ENCODE measurements around the gene PLXDC1.

The PLXDC1 gene

DNA sequence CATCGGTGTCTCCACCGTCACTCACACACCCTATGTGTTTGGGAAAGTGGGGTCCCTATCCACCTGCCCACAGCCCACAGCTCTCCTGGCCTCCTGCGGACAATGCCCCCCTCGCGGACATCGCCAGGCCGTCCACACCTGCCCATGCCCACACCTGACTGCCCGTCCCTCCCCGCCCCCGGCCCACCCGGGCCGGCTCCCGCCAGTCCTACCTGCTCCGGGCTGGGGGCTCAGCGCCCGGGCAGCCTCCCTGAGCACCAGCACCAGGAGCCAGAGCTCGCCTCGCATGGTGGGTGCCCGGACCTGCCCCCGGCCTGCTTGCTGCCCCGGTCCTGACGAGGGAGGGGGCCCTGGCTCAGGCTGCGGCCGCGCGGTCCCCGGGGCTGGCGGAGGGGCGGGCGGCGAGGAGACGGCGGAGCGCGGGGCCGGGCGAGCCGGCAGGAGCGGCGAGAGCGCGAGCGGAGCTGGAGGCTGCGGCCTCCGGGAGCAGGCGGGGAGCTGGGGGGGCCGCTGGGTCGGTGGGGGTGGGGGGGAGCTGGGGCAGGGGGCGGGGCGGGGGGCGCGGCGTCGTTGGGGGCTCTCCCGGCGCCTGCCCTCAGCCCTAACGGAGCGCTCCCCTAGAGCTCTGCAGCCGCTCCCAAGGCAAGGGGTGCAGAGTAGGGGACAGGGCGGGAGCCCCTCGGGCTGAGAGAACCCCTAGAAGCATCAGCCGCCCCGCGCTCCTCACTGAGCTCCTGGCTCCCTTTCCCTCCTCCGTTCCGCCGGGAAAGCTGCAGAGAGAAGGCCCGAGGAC is at the start of gene PLXDC1:
Gene PLXDC1, minus strand, starts transcription at position 488 of the 793 bp plus-strand sequence. Its CDS starts 200 bp downstream, at position 288.
- Mint-ChIP-seq H3K9me3 (peaks cover 0 to 3% of the 10 kb centered on the region in 2 donors), H3K27me3 (peaks cover 53 to 58% of the 10 kb centered on the region in 2 donors), H3K36me3 (peaks cover 7 to 11% of the 10 kb centered on the region in 2 donors), H3K4me1 (peaks cover 31 to 40% of the 10 kb centered on the region in 2 donors), H3K27ac (peak within 1 kb of the TSS; percentile 84), H3K4me3 (peak within 1 kb of the TSS; percentile 96 to 98)
- ATAC-seq (replicated peaks), result no peak
- no peak for DNase-seq

DNA sequence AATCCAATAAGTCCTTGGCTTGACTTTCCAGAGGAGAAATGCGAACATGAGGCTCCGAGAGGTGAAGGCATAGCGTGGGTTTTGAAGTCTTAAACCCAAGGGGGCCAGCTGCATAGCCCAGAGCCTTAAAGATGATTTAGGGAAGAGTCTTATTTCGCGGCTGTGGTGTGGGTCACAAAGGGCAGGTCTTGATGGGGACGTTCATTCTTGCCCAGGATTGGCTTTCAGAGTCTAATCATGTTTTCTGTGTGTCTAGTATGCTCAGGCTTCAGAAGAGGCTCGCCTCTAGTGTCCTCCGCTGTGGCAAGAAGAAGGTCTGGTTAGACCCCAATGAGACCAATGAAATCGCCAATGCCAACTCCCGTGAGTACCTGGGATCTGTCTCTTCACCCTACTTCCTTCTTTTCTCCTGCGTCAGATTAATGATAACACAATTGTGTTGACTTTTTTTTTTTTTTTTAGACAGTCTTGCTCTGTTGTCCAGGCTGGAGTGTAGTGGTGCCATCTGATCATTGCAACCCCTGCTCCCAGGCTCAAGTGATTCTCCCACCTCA is 49.6 kb upstream of the PLXDC1 start:
- Mint-ChIP-seq H3K36me3 (peaks cover 37 to 54% of the 10 kb centered on the region in 2 donors), H3K27ac (peak overlapping the region; percentile 100), H3K4me3 (peak overlapping the region; percentile 89 to 97), H3K9me3 (no peaks in the 10 kb centered on the region), H3K27me3 (no peaks in the 10 kb centered on the region), H3K4me1 (peaks cover 38 to 64% of the 10 kb centered on the region in 2 donors)
- no peak for ATAC-seq (replicated peaks)
- no peak for DNase-seq

DNA sequence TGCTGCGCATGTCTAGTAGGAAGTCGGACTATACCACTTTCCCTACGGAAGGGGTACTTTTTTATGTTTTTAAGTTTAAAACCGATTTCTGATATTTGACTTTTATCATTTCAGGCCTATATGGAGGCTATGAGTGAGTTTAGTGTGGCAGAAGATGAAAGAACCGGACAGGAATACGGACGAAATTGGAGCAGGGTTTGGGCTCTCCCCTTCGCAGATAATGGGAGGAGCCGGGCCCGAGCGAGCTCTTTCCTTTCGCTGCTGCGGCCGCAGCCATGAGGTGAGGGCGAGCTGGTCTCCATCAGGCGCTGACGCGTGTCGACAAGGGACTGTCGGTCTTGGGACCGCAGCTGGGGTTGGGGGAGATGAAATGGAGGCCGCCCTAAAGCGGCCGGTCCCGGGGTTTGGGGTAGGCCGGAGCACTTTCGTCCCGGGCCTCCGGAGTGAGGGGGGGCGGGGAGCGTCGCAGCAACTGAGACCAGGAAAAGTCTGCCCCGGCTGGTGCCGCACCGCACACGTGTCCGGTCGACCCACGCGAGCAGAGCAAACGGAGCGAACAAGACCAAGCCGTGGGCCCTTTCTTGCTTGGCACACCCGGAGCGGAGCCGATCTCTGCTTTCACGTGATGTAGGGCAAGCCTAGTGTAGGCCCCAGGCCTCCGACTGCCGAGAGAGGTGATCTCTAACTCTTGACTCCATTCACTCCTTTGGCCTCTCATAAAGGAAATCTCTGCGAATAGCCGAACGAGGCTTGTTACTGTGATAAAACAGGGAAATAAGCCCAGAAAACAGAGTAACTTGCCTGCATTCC is 48.8 kb upstream of the PLXDC1 start, which contains the start of gene RPL19:
Gene RPL19, plus strand, starts transcription at position 214 of the 810 bp plus-strand sequence. Its CDS starts 62 bp downstream, at position 276.
- Mint-ChIP-seq H3K27me3 (no peaks in the 10 kb centered on the region), H3K4me3 (peak within 1 kb of the TSS; percentile 89 to 97), H3K27ac (peak within 1 kb of the TSS; percentile 100), H3K4me1 (peaks cover 45 to 71% of the 10 kb centered on the region in 2 donors), H3K9me3 (no peaks in the 10 kb centered on the region), H3K36me3 (peaks cover 39 to 54% of the 10 kb centered on the region in 2 donors)
- ATAC-seq (replicated peaks), result peak; percentile 66 to 76
- DNase-seq, result peak; percentile 67

DNA sequence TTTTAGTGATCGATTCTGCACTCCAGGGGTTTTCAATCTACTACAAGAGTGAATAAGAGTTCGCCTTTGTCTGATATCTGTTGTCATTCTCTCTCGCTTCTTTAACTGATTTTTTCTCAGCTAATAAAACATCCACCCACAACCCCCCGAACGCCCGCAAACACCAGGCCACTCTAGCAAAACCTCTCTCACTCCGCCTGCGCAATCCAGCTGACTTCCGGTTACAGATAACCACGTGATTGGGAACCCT is 48.3 kb upstream of the PLXDC1 start:
- Mint-ChIP-seq H3K27ac (peak overlapping the region; percentile 100), H3K4me3 (peak overlapping the region; percentile 89 to 97), H3K4me1 (peaks cover 45 to 75% of the 10 kb centered on the region in 2 donors), H3K27me3 (no peaks in the 10 kb centered on the region), H3K36me3 (peaks cover 36 to 50% of the 10 kb centered on the region in 2 donors), H3K9me3 (no peaks in the 10 kb centered on the region)
- ATAC-seq (replicated peaks) (peak; percentile 60 to 71), DNase-seq (peak; percentile 81)

DNA sequence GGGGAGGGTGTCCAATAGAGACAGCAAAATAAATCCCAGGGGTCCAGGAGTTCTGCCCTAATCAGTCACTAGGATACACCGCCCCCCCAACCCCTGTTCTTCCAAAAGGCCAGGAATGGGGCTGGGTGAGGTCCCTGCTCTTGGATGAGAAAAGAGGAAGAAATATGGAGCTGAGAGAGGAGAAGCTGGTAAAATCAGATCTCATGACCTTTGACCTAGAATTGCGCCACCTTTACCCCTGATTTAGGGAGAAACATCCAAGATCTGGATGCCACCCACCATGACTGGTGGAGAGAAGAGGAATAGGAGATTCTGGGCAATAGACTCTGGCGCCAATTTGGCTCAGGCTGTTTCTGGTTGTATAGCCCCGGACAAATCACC is 46.7 kb upstream of the PLXDC1 start:
- H3K4me3 Mint-ChIP-seq, result peak overlapping the region; percentile 89 to 97
- H3K9me3 Mint-ChIP-seq, result no peaks in the 10 kb centered on the region
- no peaks in the 10 kb centered on the region for H3K27me3 Mint-ChIP-seq
- peaks cover 31 to 43% of the 10 kb centered on the region in 2 donors for H3K36me3 Mint-ChIP-seq
- ATAC-seq (replicated peaks) (no peak), DNase-seq (no peak)
- H3K4me1 Mint-ChIP-seq, result peaks cover 40 to 68% of the 10 kb centered on the region in 2 donors
- peak overlapping the region; percentile 82 for H3K27ac Mint-ChIP-seq

DNA sequence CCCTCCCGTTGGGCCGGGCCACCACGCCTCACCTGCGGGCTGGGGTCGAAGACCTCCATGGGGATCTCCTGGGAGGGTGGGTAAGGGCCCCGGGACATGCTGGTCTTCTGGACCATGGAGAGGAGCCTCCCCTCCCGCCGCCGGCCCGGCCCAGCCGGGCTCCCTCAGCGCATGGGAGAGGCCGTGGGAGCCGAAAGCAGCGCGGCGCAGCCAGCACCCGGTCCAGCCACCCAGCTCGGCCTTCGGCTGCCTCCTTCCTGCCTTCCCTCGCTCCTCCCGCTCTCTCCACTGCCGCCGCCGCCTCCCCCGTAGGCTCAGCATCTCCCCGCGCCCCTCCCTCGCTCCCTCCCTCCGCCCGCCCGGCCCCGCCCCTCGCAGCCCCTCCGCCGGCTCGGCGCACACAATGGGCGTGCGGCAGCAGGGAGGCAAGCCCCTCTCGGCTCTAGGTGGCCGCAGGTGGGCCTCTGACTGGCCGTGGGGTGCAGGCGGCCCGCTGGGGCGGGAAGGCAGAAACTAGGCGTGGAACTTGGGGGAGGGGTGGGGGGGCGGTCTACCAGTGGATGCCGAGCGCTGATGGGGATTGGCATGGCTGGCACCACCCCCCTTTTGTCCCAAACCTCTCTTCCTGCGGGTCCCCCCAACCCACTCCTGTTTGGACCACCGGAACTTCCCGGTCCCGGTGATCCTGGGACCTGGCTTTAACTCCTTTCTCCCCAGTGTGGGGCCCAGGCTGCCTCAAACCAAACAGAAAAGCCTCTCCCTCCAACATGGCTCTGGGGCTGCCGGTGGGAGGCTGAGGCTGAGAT is 46.1 kb upstream of the PLXDC1 start, which contains the start of gene CACNB1:
Gene CACNB1, minus strand, starts transcription at position 290 of the 806 bp plus-strand sequence. Its CDS starts 174 bp downstream, at position 116.
- Mint-ChIP-seq H3K9me3 (no peaks in the 10 kb centered on the region), H3K4me3 (peak within 1 kb of the TSS; percentile 89 to 97), H3K27ac (peak within 1 kb of the TSS; percentile 82), H3K27me3 (no peaks in the 10 kb centered on the region), H3K4me1 (peaks cover 37 to 63% of the 10 kb centered on the region in 2 donors), H3K36me3 (peaks cover 32 to 45% of the 10 kb centered on the region in 2 donors)
- DNase-seq, result peak; percentile 34
- ATAC-seq (replicated peaks), result peak; percentile 41 to 43

DNA sequence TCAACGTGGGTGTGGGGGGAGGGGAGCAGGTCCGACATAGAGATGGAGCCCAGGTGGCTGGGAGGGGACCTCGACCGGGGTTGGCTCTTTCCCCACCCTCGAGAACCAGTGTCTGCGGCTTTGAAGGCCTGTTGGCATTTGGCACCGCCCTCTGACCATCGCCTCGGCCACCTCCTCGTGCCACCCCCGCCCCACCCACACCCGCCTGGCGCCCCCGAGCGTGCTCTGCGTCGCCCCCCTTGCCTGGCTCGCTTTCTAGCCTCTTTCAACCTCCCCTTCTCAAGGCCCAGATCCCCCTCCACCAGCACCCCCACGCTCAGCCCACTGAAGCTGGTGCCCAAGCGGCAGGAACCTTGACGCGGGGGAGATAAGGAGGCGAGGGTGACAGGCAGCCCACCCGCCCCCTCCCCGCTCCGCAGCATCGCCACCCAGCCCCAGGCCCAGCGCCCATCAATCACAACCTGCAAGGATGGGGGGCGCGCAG is 45.4 kb upstream of the PLXDC1 start:
- H3K9me3 Mint-ChIP-seq, result no peaks in the 10 kb centered on the region
- peaks cover 32 to 56% of the 10 kb centered on the region in 2 donors for H3K4me1 Mint-ChIP-seq
- peak overlapping the region; percentile 47 for H3K27ac Mint-ChIP-seq
- H3K27me3 Mint-ChIP-seq, result no peaks in the 10 kb centered on the region
- H3K36me3 Mint-ChIP-seq, result peaks cover 32 to 42% of the 10 kb centered on the region in 2 donors
- ATAC-seq (replicated peaks) (no peak), DNase-seq (no peak)
- peak overlapping the region; percentile 86 to 97 for H3K4me3 Mint-ChIP-seq

DNA sequence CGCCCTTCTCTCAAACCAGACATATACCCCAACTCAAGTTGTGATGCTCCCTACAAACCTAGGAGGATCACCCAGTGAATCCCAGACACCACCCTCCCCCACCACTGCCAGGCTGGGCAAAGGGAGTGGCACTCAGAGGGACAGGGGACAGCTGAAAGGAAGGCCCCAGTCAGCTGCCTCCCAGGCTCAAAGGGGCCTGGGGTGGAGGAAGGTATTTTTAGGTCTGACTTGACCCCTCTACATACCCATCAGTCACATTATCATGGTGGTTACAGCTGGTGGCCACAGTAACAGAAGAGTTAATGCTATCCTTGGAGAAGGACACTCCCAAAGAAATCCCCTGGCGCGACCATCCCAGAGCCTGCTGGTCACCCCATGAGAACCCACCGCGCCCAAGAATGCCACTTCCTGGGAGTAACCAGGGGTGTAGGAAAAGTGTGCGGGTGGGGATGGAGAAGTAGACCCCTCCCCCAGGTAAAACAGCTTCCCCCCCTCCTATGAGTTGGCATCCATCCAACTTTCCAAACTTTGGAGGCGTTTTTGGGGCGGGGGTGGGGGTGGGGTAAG is 44.9 kb upstream of the PLXDC1 start:
- Mint-ChIP-seq H3K27ac (no peak overlapping the region), H3K9me3 (no peaks in the 10 kb centered on the region), H3K27me3 (no peaks in the 10 kb centered on the region), H3K36me3 (peaks cover 31 to 37% of the 10 kb centered on the region in 2 donors), H3K4me1 (peaks cover 31 to 50% of the 10 kb centered on the region in 2 donors), H3K4me3 (peak overlapping the region; percentile 86 to 97)
- no peak for ATAC-seq (replicated peaks)
- no peak for DNase-seq

DNA sequence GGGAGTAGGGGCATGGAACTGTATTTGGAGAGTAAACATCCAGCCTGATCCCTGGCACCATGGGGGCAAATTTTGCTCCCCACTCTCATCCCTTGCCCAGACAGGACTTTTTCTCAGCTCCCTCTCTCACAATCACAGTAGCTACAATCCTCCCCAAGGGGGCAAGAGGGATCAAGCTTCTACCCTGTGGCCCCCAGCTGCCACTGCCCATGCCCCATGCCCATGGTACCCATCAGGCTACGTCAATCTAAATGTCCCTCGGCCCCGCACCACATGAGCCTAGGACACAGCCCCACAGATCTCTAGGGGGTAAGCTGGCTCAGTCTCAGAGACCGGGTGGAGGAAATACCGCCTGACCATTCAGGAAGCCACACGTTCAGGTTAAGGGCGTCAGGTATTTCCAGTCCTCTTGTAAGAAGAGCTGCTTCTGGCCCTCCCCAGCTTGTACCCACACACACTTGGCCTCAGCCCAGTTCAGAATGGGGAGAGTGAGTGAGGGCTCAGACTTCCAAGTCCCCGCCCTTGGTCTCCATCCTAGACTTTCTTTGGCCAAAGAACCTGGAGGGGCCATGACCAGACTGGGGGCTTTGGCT is 44.2 kb upstream of the PLXDC1 start:
- peaks cover 27 to 46% of the 10 kb centered on the region in 2 donors for H3K4me1 Mint-ChIP-seq
- H3K9me3 Mint-ChIP-seq, result no peaks in the 10 kb centered on the region
- H3K4me3 Mint-ChIP-seq, result peak overlapping the region; percentile 57 to 97
- H3K27me3 Mint-ChIP-seq, result no peaks in the 10 kb centered on the region
- H3K36me3 Mint-ChIP-seq, result peaks cover 26 to 30% of the 10 kb centered on the region in 2 donors
- H3K27ac Mint-ChIP-seq, result no peak overlapping the region
- DNase-seq (no peak), ATAC-seq (replicated peaks) (peak; percentile 8 to 9)

DNA sequence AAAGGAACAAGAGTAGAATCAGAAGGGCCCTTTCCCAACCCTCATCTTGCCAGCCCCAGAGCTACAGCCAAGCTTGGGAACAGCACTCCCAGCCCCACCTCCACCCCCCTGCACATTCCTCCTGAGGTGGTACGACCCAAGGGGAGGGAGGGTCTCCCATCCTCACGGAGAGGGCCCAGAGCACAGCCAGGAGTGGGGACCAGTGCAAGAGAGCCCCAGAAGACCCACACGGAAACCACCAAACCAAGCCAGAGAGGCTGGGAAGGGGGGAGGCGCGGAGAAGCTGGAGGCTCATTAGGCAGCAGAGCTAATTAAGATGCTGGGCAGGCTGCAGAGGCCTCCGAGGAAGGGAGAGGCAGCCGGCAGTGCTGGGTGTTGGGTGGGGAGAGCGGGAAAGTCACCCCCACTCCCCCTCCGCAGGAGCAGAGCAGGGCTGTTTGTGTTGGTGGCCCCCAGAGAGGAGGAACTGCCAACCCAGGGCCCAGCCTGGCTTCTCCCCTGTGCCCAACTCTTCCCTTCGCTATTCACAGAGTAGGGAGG is 43.6 kb upstream of the PLXDC1 start:
- Mint-ChIP-seq H3K27me3 (no peaks in the 10 kb centered on the region), H3K4me1 (peaks cover 27 to 42% of the 10 kb centered on the region in 2 donors), H3K36me3 (peaks cover 23 to 24% of the 10 kb centered on the region in 2 donors), H3K9me3 (no peaks in the 10 kb centered on the region), H3K4me3 (peak overlapping the region in 1 of 2 donors; percentile 97), H3K27ac (no peak overlapping the region)
- ATAC-seq (replicated peaks) (no peak), DNase-seq (no peak)

DNA sequence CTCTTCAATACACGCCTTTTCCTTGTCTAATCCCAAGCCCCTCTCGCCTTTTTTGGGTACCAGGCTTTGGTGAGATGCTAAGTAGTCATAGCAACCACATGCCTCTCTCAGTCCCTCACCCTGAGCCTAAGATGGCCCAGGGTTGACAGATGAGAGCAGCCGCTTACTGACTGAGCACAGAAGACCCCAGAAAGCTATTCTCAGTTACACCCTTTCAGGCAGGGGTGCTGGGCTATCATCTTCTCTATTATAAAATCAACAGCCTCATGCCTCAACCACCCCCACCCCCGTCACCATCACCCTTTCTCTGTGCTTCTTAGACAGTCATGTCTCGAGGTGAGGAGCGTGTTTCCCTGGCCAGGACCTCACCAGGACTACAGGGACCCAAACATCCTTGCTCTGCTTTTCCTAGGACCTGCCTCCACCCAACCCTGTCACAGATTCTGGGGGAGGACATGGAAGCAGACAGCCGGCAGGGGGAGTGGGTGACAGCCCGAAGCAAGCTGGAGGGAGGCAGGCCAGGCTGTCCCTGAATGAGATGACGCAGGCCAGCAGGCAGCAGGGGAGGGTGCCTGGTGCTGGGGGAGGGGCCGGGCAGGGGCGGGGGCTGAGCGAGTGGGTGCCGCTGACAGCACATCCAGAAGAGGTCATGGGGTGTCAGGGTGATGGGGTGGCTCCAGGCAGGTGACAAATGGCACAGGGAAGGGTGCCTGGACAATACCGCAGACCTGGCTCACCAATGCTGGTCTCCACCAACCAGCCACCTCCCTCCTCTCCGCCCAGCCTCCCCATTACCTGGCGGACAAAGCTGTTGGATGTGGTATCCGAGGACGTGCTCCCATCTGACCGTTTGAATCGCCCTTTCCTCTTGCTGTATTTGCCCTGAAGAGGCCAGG is 42.9 kb upstream of the PLXDC1 start:
- Mint-ChIP-seq H3K36me3 (peaks cover 21 to 23% of the 10 kb centered on the region in 2 donors), H3K27me3 (no peaks in the 10 kb centered on the region), H3K4me3 (no peak overlapping the region), H3K9me3 (no peaks in the 10 kb centered on the region), H3K27ac (no peak overlapping the region), H3K4me1 (peaks cover 23 to 35% of the 10 kb centered on the region in 2 donors)
- DNase-seq, result no peak
- ATAC-seq (replicated peaks), result no peak

DNA sequence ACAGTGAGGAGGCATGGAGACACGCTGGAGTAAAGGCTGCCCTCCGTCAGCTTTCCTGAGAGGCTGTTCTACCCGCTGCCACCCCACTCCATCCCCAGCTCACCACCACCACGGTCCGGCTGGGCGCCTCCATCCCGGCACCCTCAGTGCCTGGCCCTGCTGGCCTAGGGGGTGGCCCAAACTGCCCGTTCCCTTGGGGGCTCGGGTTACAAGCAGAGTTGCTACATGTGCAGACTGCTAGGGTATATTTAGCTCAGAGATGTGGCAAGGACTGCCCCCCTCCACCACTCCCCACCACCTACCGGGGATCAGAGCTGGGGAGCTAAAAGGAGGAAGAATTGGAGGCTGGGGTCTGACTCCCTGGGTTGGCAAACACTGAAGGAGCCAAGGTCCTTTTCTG is 41.9 kb upstream of the PLXDC1 start:
- DNase-seq (no peak), ATAC-seq (replicated peaks) (no peak)
- Mint-ChIP-seq H3K27ac (no peak overlapping the region), H3K4me3 (no peak overlapping the region), H3K9me3 (no peaks in the 10 kb centered on the region), H3K36me3 (peaks cover 21 to 23% of the 10 kb centered on the region in 2 donors), H3K4me1 (peaks cover 20 to 27% of the 10 kb centered on the region in 2 donors), H3K27me3 (no peaks in the 10 kb centered on the region)
